Astrocyte (in vitro differentiated cells and primary cell): ENCODE data around the gene BICRAL. TPM values are rescaled to one million over a fixed set of nuclear protein-coding genes. Genes with fewer than 3 reads are reported as not detected.

Experiments used
- DNase-seq: peaks from one replicate; pipeline ENCODE4 v3.0.0-alpha.2; 2010; ENCODE audit warnings: low read depth
- FAIRE-seq: peaks from 2 replicates; lab custom pipeline; 2011; peaks lifted over from hg19 to GRCh38; lab: Jason Lieb, UNC
- H2AFZ ChIP-seq: 2 replicates; pipeline ENCODE4 v1.6.0; 2012; ENCODE audit warnings: low read depth, low read length, inconsistent platforms
- H3K27ac ChIP-seq: 2 replicates; pipeline ENCODE4 v1.5.1; 2011; ENCODE audit warnings: low read depth, low read length, inconsistent platforms
- H3K27me3 ChIP-seq: 2 replicates; pipeline ENCODE4 v1.6.0; 2011; ENCODE audit warnings: low read length, inconsistent platforms; ENCODE audit not compliant: insufficient read depth
- H3K36me3 ChIP-seq: 2 replicates; pipeline ENCODE4 v1.5.1; 2011; ENCODE audit warnings: low read length, inconsistent platforms; ENCODE audit not compliant: insufficient read depth
- H3K4me1 ChIP-seq: 2 replicates; pipeline ENCODE4 v1.5.1; 2011; ENCODE audit warnings: low read length, inconsistent platforms; ENCODE audit not compliant: insufficient read depth
- H3K4me2 ChIP-seq: 2 replicates; pipeline ENCODE4 v1.6.0; 2012; ENCODE audit warnings: low read length, inconsistent platforms
- H3K4me3 ChIP-seq: 2 replicates; pipeline ENCODE4 v1.5.1; 2011; ENCODE audit warnings: low read depth, mild to moderate bottlenecking, low read length, inconsistent platforms; ENCODE audit not compliant: insufficient read depth
- H3K79me2 ChIP-seq: 2 replicates; pipeline ENCODE4 v1.6.0; 2012; ENCODE audit warnings: mild to moderate bottlenecking, low read length, inconsistent platforms; ENCODE audit not compliant: insufficient read depth
- H3K9ac ChIP-seq: 2 replicates; pipeline ENCODE4 v1.6.0; 2012; ENCODE audit warnings: mild to moderate bottlenecking, low read length, inconsistent platforms
- H3K9me3 ChIP-seq: 2 replicates; pipeline ENCODE4 v1.5.1; 2012; ENCODE audit warnings: low read depth, mild to moderate bottlenecking, low read length, inconsistent platforms; ENCODE audit not compliant: insufficient read depth
- H4K20me1 ChIP-seq: 2 replicates; pipeline ENCODE4 v1.6.0; 2012; ENCODE audit warnings: low read length, inconsistent platforms; ENCODE audit not compliant: insufficient read depth
- H3K27ac Mint-ChIP-seq: one replicate; pipeline ENCODE4 v1.8.0; 2021; ENCODE audit warnings: mild to moderate bottlenecking, mixed read lengths; ENCODE audit not compliant: unreplicated experiment
- H3K27me3 Mint-ChIP-seq: one replicate; pipeline ENCODE4 v1.8.0; 2021; ENCODE audit warnings: low read depth, mixed read lengths; ENCODE audit not compliant: unreplicated experiment
- H3K36me3 Mint-ChIP-seq: one replicate; pipeline ENCODE4 v1.8.0; 2021; ENCODE audit warnings: low read depth, mixed read lengths; ENCODE audit not compliant: unreplicated experiment
- H3K4me1 Mint-ChIP-seq: one replicate; pipeline ENCODE4 v1.8.0; 2021; ENCODE audit warnings: low read depth, mixed read lengths; ENCODE audit not compliant: unreplicated experiment
- H3K4me3 Mint-ChIP-seq: one replicate; pipeline ENCODE4 v1.8.0; 2021; ENCODE audit warnings: mild to moderate bottlenecking, moderate library complexity, mixed read lengths; ENCODE audit not compliant: unreplicated experiment
- H3K9me3 Mint-ChIP-seq: one replicate; pipeline ENCODE4 v1.8.0; 2021; ENCODE audit warnings: mild to moderate bottlenecking, mixed read lengths; ENCODE audit not compliant: unreplicated experiment
- EZH2 ChIP-seq: IDR thresholded peaks from 2 replicates; pipeline ENCODE4 v1.6.1; 2012; ENCODE audit warnings: mild to moderate bottlenecking, low read length, inconsistent platforms; ENCODE audit not compliant: insufficient read depth
- total RNA-seq: library from RNA; stranded (reverse); gene quantifications from 2 replicates; pipeline ENCODE4 v1.2.1, GENCODE V29; 2021
- TF ChIP-seq, protein P1 (sequence below): IDR thresholded peaks from 2 replicates; pipeline ENCODE4 v1.5.1; 2011; ENCODE audit warnings: low read depth, mild to moderate bottlenecking, inconsistent platforms, low read length, moderate library complexity; ENCODE audit not compliant: insufficient read depth

Gene BICRAL
- total RNA-seq, 1 donor from 2014 or later: 5.9 TPM

- H3K27me3 Mint-ChIP-seq: peaks cover 3% of the 10 kb centered on the region
- no peaks in the 10 kb centered on the region for H4K20me1 ChIP-seq
- H3K4me3 ChIP-seq: no peak overlapping the region
- no peak overlapping the region for H3K27ac ChIP-seq
- no peak overlapping the region for H3K9ac ChIP-seq
- H3K27ac Mint-ChIP-seq: no peak overlapping the region
- FAIRE-seq (no peak), DNase-seq (no peak)
- H3K36me3 ChIP-seq: no peaks in the 10 kb centered on the region
- H3K4me1 Mint-ChIP-seq: no peaks in the 10 kb centered on the region
- peaks cover 4% of the 10 kb centered on the region for H3K9me3 Mint-ChIP-seq
- no peaks in the 10 kb centered on the region for H3K79me2 ChIP-seq
- no peak overlapping the region for H3K4me3 Mint-ChIP-seq
- H3K36me3 Mint-ChIP-seq: peaks cover 12% of the 10 kb centered on the region
- no peaks in the 10 kb centered on the region for H3K4me1 ChIP-seq
- no peaks in the 10 kb centered on the region for H3K27me3 ChIP-seq
- no peak overlapping the region for H2AFZ ChIP-seq
- H3K9me3 ChIP-seq: no peaks in the 10 kb centered on the region
- TF ChIP-seq EZH2: no peak
- TF ChIP-seq, protein P1, sequence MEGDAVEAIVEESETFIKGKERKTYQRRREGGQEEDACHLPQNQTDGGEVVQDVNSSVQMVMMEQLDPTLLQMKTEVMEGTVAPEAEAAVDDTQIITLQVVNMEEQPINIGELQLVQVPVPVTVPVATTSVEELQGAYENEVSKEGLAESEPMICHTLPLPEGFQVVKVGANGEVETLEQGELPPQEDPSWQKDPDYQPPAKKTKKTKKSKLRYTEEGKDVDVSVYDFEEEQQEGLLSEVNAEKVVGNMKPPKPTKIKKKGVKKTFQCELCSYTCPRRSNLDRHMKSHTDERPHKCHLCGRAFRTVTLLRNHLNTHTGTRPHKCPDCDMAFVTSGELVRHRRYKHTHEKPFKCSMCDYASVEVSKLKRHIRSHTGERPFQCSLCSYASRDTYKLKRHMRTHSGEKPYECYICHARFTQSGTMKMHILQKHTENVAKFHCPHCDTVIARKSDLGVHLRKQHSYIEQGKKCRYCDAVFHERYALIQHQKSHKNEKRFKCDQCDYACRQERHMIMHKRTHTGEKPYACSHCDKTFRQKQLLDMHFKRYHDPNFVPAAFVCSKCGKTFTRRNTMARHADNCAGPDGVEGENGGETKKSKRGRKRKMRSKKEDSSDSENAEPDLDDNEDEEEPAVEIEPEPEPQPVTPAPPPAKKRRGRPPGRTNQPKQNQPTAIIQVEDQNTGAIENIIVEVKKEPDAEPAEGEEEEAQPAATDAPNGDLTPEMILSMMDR: no peak
- no peak overlapping the region for H3K4me2 ChIP-seq
These were observed 23.0 kb upstream of the BICRAL start for GRCh38 chr6:42758756-42759430.

DNA sequence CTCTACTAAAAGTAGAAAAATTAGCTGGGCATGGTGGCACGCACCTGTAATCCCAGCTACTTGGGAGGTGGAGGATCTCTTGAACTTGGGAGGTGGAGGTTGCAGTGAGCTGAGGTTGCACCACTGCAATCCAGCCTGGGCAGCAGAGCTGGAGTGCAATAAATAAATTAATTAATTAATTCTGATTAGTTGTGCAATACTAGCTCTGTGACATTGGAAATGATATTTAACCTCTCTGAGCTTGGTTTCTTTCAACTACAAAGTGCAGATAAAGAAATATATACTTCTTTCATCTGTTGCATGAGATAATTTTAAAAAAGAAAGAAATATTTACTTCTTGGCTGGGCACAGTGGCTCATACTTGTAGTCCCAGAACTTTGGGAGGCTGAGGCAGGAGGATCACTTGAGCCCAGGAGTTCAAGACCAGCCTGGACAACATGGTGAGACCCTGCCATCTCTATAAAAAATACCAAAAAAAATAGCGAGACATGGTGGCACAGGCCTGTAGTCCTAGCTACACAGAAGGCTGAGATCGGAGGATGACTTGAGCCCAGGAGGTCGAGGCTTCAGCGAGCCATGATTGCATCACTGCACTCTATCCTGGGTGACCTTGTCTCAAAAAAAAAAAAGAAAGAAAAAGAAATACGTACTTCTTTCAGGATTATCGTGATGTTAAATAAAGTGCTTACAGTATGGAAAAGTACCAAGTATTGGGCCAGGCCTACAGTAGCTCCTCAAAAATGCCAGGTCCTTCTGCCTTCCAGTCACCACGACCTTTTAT lies 20.4 kb upstream of the BICRAL start:
- Mint-ChIP-seq H3K36me3 (peaks cover 9% of the 10 kb centered on the region), H3K4me3 (no peak overlapping the region), H3K9me3 (peaks cover 2% of the 10 kb centered on the region), H3K27ac (no peak overlapping the region), H3K27me3 (no peaks in the 10 kb centered on the region), H3K4me1 (peaks cover 3% of the 10 kb centered on the region)
- DNase-seq (no peak), FAIRE-seq (no peak)
- H3K79me2 ChIP-seq: no peaks in the 10 kb centered on the region
- no peaks in the 10 kb centered on the region for H3K9me3 ChIP-seq
- peaks cover 9% of the 10 kb centered on the region for H3K4me1 ChIP-seq
- no peaks in the 10 kb centered on the region for H4K20me1 ChIP-seq
- no peak overlapping the region for H3K9ac ChIP-seq
- no peak overlapping the region for H3K27ac ChIP-seq
- H2AFZ ChIP-seq: no peak overlapping the region
- H3K36me3 ChIP-seq: no peaks in the 10 kb centered on the region
- no peaks in the 10 kb centered on the region for H3K27me3 ChIP-seq
- no peak overlapping the region for H3K4me2 ChIP-seq
- TF ChIP-seq, protein P1: no peak
- TF ChIP-seq EZH2: no peak
- no peak overlapping the region for H3K4me3 ChIP-seq

DNA sequence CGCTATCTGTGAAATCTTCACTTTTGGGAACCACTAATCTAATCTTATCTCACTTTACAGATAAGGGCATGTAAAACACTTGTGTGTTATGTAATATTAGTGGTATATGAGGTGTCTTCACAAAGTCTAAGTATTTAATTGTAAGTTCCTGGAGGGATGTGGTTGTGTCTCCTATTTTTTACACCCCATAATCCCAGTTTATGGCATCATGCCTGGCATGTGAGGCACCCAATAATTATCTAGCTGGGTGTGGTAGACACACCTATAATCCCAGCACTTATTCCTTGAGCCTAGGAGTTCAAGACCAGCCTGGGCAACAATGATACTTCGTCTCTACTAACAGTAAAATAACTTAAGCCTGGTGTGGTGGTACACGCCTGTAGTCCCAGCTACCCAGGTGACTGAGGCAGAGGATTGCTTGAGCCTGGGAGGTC lies 19.4 kb upstream of the BICRAL start:
- Histone ChIP-seq H2AFZ (no peak overlapping the region), H4K20me1 (no peaks in the 10 kb centered on the region), H3K79me2 (no peaks in the 10 kb centered on the region), H3K27ac (no peak overlapping the region), H3K9ac (no peak overlapping the region), H3K4me2 (no peak overlapping the region), H3K9me3 (no peaks in the 10 kb centered on the region), H3K27me3 (no peaks in the 10 kb centered on the region), H3K36me3 (no peaks in the 10 kb centered on the region), H3K4me3 (no peak overlapping the region), H3K4me1 (peaks cover 9% of the 10 kb centered on the region)
- peaks cover 2% of the 10 kb centered on the region for H3K9me3 Mint-ChIP-seq
- DNase-seq (no peak), FAIRE-seq (no peak)
- no peak for TF ChIP-seq EZH2
- TF ChIP-seq, protein P1: no peak
- no peak overlapping the region for H3K4me3 Mint-ChIP-seq
- peaks cover 3% of the 10 kb centered on the region for H3K4me1 Mint-ChIP-seq
- no peak overlapping the region for H3K27ac Mint-ChIP-seq
- H3K27me3 Mint-ChIP-seq: no peaks in the 10 kb centered on the region
- H3K36me3 Mint-ChIP-seq: peaks cover 9% of the 10 kb centered on the region
